Pancreas (tissue), 10 donors: ENCODE measurements around the gene PTGER1. TPM values are rescaled to one million over a fixed set of nuclear protein-coding genes. Genes with fewer than 3 reads are reported as not detected.
A peak's percentile ranks its signal among the peaks of the same experiment; 100 is the strongest.

Experiments
- ATAC-seq, 4 donors: fragments of 200-7000 bp; cut with Tn5 transposase; one replicate each; pipeline versions ENCODE4 v1.8.0 to v1.9.1; 2020; ENCODE audit warnings: mild to moderate bottlenecking in 4 of 4, moderate library complexity in 4 of 4
- DNase-seq, 6 donors: peaks; one replicate each; pipeline ENCODE4 v3.0.0-alpha.2; 2020
- FAIRE-seq: peaks from 2 replicates; lab custom pipeline; 2012; peaks lifted over from hg19 to GRCh38; lab: Jason Lieb, UNC
- H3K27ac ChIP-seq, 4 donors: fragments of 200-600 bp; sonication (generic); 1 replicate in 3 of 4; 2 replicates in 1 of 4; pipeline versions ENCODE4 v1.5.0 to v1.8.0; 2020
- H3K27me3 ChIP-seq, 4 donors: fragments of 200-600 bp; one replicate each; pipeline ENCODE4 v1.8.0; 2021
- H3K36me3 ChIP-seq, 3 donors: fragments of 200-600 bp; sonication (generic) in 1 of 3; one replicate each; pipeline versions ENCODE4 v1.5.0 to v1.8.0; 2020 to 2021
- H3K4me1 ChIP-seq, 3 donors: fragments of 200-600 bp; one replicate each; pipeline ENCODE4 v1.8.0; 2021
- H3K4me3 ChIP-seq, 4 donors: fragments of 200-600 bp; sonication (generic) in 2 of 4; one replicate each; pipeline versions ENCODE4 v1.5.0 to v1.8.0; 2020 to 2021
- H3K9me3 ChIP-seq, 4 donors: fragments of 200-600 bp; one replicate each; pipeline ENCODE4 v1.8.0; 2021
- CTCF ChIP-seq, 4 donors: fragments of 200-600 bp; sonication (generic) in 3 of 4; IDR thresholded peaks; one replicate each; pipeline versions ENCODE4 v1.5.0 to v1.8.0; 2021; ENCODE audit warnings: antibody characterized with exemption in 4 of 4
- WGBS, 2 donors: extraction: QIAGEN DNeasy Blood & Tissue Kit; methylation state at CpG; one replicate each; pipeline ENCODE4 v1.1.7; 2013; 5-methylcytosine and 5-hydroxymethylcytosine counted together
- intact Hi-C, 3 donors: fragments of 100-400 bp; cut with DNase I; formaldehyde crosslinking; loops; one replicate each; pipeline versions ENCODE4 v1.11.1 to v1.14.2; 2022
- polyA plus RNA-seq, 2 donors: library from polyadenylated mRNA; stranded (reverse); fragments of 200-250 nt; gene quantifications; one replicate each; pipeline ENCODE4 v1.2.3, GENCODE V29; 2013
- total RNA-seq, 6 donors: library from RNA; stranded (reverse); fragmentation: NEBNext Ultra II Directional in 4 of 6; extraction: Animal tissue kit (Norgen Biotek cat#: 25700) in 4 of 6; gene quantifications; one replicate each; pipeline versions ENCODE4 v1.2.1 to v1.2.4, GENCODE V29; 2021 to 2023
- donor health status: healthy with polysubstance abuse.
- donor health status: DM: no; HTN: no; CAD: no; lungs with moderate emphysema.
- donor health status: DM: no; HTN: no; CAD: no.
- donor health status: control.
- donor health status: control.
- donor health status: Bipolar disorder and iron deficiency.
- donor health status: DM: yes; HTN: yes; CAD: no.
- donor health status: DM: no; HTN: no; CAD: no.
- donor health status: DM: no; HTN: no; CAD: no.
- donor health status: DM: yes; HTN: yes; CAD: no.

The PTGER1 gene
- total and polyA plus RNA-seq, 8 donors, result 0.12 to 0.61 (median 0.28) TPM; not detected in 1

- WGBS, 2 donors, result 1% methylated on average over 16 to 28 of the region's 28 CpGs
- no peak for DNase-seq
- no peak for TF ChIP-seq CTCF (IDR thresholded peaks at IDR 0.05)
- Histone ChIP-seq H3K4me1 (peaks cover 0 to 5% (median 4%) of the 10 kb centered on the region in 3 donors), H3K4me3 (peak overlapping the region; percentile 63 to 91 (median 74)), H3K36me3 (no peaks in the 10 kb centered on the region), H3K27ac (peak overlapping the region in 3 of 4 donors; percentile 47 to 64 (median 57)), H3K9me3 (no peaks in the 10 kb centered on the region), H3K27me3 (no peaks in the 10 kb centered on the region)
- intact Hi-C loops, result no loop called here
- peak in 1 of 4 donors; percentile 1 for ATAC-seq
- FAIRE-seq, result no peak
Observed at GRCh38 chr19:14495672-14496028, 20.5 kb upstream of the PTGER1 start.

GRCh38 chr19:14494910-14495671, 19.9 kb upstream of the PTGER1 start:
- 25 to 28% methylated on average over 14 of the region's 14 CpGs for WGBS, 2 donors
- no peaks in the 10 kb centered on the region for H3K9me3 ChIP-seq
- FAIRE-seq, result no peak
- peak overlapping the region; percentile 63 to 91 (median 74) for H3K4me3 ChIP-seq
- peak overlapping the region in 3 of 4 donors; percentile 47 to 64 (median 57) for H3K27ac ChIP-seq
- intact Hi-C loops, result no loop called here
- H3K36me3 ChIP-seq, result no peaks in the 10 kb centered on the region
- no peak for ATAC-seq
- DNase-seq, result no peak
- H3K27me3 ChIP-seq, result no peaks in the 10 kb centered on the region
- peaks cover 0 to 5% (median 4%) of the 10 kb centered on the region in 3 donors for H3K4me1 ChIP-seq
- TF ChIP-seq CTCF (IDR thresholded peaks at IDR 0.05), result no peak

GRCh38 chr19:14494411-14494810, 19.3 kb upstream of the PTGER1 start:
- H3K36me3 ChIP-seq, result no peaks in the 10 kb centered on the region
- WGBS, 2 donors, result 88 to 92% methylated on average over 4 of the region's 4 CpGs
- H3K27ac ChIP-seq, result no peak overlapping the region
- H3K9me3 ChIP-seq, result no peaks in the 10 kb centered on the region
- H3K27me3 ChIP-seq, result no peaks in the 10 kb centered on the region
- intact Hi-C loops, result no loop called here
- H3K4me3 ChIP-seq, result peak overlapping the region in 1 of 4 donors; percentile 91
- H3K4me1 ChIP-seq, result peaks cover 0 to 5% (median 4%) of the 10 kb centered on the region in 3 donors
- TF ChIP-seq CTCF (IDR thresholded peaks at IDR 0.05), result no peak
- ATAC-seq, result no peak
- no peak for FAIRE-seq
- no peak for DNase-seq

- no peak for TF ChIP-seq CTCF (IDR thresholded peaks at IDR 0.05)
- DNase-seq, result no peak
- no peak for FAIRE-seq
- Histone ChIP-seq H3K4me3 (no peak overlapping the region), H3K27me3 (no peaks in the 10 kb centered on the region), H3K4me1 (peaks cover 0 to 5% (median 4%) of the 10 kb centered on the region in 3 donors), H3K36me3 (peaks cover 0 to 5% (median 0%) of the 10 kb centered on the region in 3 donors), H3K9me3 (no peaks in the 10 kb centered on the region), H3K27ac (no peak overlapping the region)
- ATAC-seq, result no peak
- intact Hi-C loops, result no loop called here
- WGBS, 2 donors, result 82 to 91% methylated on average over 5 of the region's 5 CpGs
Observed at GRCh38 chr19:14492756-14493337, 17.7 kb upstream of the PTGER1 start.
